ENCODE measurements around the gene BRD7.

GRCh38 chr16:50390371-50390771 lies 21.6 kb upstream of the BRD7 start:
- no peak for TF ChIP-seq CTCF (IDR thresholded peaks at IDR 0.05)
- no peak for TF ChIP-seq EZH2 (IDR thresholded peaks at IDR 0.05; ENCODE audit: borderline replicate concordance, insufficient read depth, low read depth, low read length, poor library complexity, severe bottlenecking)
